Dermis blood vessel endothelial cell (primary cell): ENCODE measurements around the gene LAMC3. TPM values are rescaled to one million over a fixed set of nuclear protein-coding genes. Genes with fewer than 3 reads are reported as not detected.

ENCODE experiments used
- DNase-seq: peaks from one replicate; pipeline ENCODE4 v3.0.0; 2010
- total RNA-seq: library from RNA; depleted of rRNA; stranded (reverse); fragments of >200 nt; gene quantifications from 2 replicates; pipeline ENCODE4 v1.2.3, GENCODE V29; 2014

Gene LAMC3
- total RNA-seq, 1 donor from 2014 or later = 0.51 TPM

- DNase-seq = no peak
Measured at GRCh38 chr9:130979591-130980385, 29.2 kb upstream of the LAMC3 start.

GRCh38 chr9:130980526-130980925, 28.4 kb upstream of the LAMC3 start:
- no peak for DNase-seq

DNA sequence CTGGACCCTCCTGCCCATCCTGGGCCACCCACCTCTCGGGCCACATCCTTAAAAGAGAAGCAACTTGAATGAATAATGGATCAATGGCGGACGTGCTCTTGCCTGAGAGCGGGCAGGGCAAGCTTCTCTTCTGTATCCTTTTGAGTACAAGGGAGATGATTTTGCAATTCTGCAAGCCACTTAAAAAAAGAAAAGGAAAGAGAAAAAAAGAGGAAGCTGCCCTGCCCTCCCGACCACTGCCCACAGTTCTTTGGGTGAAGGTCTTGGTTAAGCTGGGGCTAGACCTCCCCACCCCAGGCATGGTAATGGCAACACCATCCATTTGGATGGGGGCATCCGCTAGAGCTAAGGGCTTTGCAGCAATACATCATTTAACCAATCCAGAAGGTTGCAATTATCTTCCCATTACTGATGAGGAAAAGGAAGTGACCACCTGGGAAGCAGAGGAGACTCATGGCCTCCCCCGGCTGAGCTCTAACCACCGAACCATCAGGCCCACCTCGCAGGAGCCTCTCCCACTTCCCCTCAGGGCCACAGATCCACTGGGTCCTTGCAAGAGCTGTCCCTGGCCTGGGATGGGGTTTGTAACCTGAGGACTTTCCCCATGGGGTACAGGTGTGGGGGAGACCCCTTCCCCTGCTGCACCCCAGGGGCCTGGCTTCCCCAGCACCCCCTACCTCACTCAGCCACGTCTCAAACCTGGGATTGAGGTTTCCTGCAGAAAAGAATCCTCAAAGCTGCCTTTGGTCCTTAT, 27.8 kb upstream of the LAMC3 start:
- DNase-seq = no peak

GRCh38 chr9:130981756-130982137, 27.2 kb upstream of the LAMC3 start:
- no peak for DNase-seq

DNA sequence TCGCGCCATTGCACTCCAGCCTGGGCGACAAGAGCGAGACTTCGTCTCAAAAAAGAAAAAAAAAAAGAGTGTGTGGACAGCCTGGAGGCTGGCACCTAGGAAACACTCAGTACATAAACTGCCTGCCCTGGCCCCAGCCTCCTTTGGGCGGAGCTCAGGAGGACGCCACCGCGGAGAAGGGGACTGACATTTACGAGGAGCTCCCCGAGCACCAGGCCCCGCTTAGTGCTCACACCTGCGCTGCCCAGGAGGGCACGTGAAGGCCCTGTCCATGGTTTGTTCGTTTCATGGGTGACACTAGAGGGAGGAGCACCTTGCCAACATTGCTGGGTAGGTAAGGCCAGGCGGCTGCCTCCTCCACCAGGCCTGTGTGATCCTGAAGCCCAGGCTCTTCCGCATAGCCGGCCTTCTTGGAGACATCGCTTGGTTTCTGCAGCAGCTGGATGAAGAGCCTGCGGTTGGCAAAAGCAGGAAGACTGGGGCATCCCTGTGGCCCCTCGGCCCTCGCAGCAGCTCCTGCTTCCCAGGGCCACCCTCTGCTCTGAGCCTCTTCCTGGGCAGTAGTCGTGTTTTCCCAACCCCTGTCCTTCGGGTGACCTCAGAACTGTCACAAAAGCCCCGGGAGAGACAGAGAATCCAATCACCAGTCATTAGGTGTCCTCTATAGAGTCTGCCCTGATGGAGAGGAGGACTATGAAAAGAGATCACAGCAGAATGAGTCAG, 26.2 kb upstream of the LAMC3 start:
- no peak for DNase-seq

DNA sequence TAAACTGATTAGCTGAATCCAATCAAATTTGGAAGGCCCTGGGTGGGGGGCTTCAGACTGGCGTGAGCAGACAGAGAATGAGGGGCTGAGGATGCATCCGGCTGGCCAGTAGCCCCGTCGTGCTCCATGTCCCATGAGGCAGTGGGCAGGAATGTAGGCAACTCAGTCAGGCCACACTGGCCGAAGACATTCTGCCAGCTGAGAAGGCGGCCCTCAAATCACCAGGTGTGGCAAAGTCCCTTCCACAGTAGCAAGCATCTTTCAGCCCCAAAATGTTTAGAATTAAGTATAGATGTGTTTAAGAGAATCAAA, 25.7 kb upstream of the LAMC3 start:
- DNase-seq = no peak

GRCh38 chr9:130983970-130984369, 25.0 kb upstream of the LAMC3 start:
- DNase-seq = no peak

DNA sequence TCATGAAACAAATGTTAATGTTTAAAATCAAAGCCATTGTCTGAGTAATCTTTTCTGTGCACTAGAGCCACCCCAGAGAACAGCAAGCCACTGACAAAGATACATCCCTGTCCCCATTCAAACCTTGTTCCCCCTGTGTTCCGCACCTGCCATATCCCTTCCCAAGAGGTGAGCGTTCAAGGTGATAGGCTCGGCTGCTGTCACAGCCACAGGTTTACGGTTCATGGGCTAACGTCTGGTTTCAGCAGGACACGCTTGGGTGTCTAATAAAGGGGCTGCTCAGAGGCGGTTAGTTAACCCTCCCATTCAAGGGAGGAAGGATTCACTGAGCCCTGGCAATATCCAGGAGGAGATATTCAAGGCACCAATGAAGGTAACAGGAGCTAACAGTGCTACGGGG, 24.5 kb upstream of the LAMC3 start:
- no peak for DNase-seq

DNA sequence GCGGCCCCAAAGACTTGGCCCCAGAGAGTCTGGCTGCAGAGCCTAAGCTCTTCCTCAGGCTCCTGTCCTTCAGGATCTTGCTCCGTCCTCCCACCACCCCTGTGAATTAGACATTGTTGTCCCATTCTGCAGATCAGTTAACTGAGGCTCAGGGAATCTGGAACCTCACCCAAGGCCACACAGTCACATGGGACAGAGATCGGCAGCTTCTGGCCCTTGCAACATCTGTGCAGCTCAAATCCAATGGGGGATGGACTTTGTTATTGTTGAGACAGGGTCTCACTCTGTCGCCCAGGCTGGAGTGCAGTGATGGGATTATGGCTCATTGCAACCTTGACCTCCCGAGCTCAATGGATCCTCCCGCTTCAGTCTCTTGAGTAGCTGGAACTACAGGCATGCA, 23.9 kb upstream of the LAMC3 start:
- no peak for DNase-seq

DNA sequence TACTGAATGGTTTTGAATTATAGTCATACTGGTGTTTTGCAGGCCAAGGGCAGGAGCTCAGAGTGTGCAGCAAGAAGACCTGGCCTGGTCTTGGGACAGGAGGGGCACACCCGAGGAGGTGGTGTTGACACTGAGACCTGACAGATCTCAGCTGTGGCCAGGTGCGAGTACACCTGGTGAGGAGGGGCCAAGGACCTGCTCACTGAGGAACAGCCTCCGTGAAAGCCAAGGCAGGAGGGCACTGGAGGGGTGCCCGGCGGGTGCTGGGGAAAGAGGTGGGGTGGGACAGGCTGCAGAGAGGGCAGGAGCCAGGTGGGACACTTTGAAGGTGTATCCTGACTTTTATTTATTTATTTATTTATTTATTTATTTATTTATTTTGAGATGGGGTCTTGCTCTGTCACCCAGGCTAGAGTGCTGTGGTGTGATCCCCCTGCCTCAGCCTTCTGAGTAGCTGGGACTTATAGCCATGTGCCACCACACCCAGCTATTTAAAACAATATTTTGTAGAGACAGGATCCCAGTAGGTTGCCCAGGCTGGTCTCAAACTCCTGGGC, 23.3 kb upstream of the LAMC3 start:
- no peak for DNase-seq

GRCh38 chr9:130986356-130986965, 22.5 kb upstream of the LAMC3 start:
- no peak for DNase-seq

DNA sequence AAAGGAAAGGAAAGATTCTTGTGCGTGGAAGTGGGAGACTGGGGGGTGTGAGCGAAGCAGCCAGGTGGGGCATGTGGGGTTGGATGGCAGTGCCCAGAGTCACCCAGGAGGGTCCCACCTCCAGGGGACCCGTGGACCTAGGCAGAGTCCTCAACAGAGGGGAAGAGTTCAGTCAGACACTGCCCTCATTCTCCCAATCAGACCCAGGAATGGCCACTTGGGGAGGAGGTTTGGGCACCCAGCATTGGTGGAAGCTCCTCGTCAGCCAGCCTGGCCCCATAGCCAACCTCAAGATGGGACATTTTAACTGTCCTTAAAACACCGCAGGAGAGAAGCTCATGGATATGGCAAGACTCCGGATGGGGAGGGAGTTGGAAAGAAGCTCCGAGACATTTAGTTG, 21.9 kb upstream of the LAMC3 start:
- no peak for DNase-seq

GRCh38 chr9:130987738-130988399, 21.1 kb upstream of the LAMC3 start:
- no peak for DNase-seq

DNA sequence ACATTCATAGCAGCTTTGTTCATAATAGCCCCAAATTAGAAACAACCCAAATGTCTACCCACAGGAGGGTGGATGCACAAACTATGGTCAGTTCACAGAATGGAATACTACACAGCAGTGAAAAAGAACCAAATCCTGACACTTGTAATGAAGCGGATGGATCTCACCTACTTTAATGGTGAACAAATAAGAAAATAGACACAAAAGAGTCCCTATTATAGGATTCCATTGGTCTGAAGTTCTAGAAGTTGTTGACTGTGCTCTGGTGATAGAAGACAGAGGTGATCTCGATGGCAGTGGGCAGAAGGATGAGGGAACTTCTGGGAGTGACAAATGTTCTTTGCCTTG, 20.6 kb upstream of the LAMC3 start:
- DNase-seq = no peak

DNA sequence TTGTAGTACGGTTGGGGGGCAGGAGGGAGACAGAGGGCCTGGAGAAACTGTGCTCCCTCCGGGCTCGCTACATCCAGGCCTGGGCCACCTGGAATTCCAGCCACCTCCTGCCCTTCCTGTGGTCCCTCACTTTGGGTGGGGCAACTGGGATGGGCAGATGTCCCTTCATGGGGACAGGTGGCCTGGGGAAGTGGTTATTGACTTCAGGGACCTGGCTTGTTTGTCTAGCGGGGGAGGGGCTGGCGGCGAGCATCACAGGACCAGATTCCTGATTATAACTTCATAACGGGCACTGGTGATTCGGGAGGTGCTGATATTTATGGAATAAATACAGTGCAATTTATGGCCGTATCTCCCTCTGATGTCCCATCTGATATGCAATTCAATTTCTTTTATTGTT, 20.1 kb upstream of the LAMC3 start:
- no peak for DNase-seq

GRCh38 chr9:130989391-130989790, 19.6 kb upstream of the LAMC3 start:
- no peak for DNase-seq

GRCh38 chr9:130989891-130990290, 19.1 kb upstream of the LAMC3 start:
- DNase-seq = no peak

GRCh38 chr9:130990306-130990977, 18.5 kb upstream of the LAMC3 start:
- DNase-seq = no peak

DNA sequence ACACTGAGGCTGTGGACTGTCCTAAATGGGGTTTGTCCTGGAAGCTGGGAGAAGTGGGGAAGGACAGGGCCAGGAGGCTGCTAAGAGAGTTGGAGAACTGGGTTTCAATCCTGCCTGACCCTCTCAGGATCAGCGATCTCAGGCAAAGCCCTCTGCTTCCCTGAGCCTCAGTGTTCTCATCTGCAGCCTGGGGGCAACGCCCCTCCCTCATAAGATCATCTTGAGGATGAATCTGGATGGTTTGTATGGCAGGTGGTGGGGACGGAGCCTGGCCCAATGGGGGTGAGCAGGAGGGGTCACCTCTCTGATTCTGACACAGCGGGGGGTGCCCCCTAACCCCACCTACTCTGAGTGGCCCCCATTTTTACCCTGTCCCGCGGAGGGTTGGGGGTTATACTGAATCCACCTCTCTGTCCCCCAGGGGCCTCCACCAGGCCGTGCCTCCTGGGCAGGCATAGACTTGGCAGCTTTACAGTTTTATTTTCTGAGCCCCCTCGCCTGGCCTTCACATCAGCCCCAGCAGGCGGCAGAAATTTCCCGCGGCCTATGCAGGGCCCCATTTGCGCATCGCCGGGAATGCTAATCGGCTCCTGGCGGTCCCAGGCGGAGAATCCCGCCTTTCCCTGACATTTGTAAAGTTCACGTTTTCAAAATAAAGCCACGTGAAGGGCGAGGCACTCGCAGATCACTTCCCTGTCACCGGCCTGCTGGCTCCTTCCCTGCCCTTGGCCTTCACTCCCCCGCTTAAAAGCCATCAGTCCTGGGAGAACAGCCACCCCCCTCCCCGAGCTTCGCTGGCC, 17.8 kb upstream of the LAMC3 start:
- no peak for DNase-seq

DNA sequence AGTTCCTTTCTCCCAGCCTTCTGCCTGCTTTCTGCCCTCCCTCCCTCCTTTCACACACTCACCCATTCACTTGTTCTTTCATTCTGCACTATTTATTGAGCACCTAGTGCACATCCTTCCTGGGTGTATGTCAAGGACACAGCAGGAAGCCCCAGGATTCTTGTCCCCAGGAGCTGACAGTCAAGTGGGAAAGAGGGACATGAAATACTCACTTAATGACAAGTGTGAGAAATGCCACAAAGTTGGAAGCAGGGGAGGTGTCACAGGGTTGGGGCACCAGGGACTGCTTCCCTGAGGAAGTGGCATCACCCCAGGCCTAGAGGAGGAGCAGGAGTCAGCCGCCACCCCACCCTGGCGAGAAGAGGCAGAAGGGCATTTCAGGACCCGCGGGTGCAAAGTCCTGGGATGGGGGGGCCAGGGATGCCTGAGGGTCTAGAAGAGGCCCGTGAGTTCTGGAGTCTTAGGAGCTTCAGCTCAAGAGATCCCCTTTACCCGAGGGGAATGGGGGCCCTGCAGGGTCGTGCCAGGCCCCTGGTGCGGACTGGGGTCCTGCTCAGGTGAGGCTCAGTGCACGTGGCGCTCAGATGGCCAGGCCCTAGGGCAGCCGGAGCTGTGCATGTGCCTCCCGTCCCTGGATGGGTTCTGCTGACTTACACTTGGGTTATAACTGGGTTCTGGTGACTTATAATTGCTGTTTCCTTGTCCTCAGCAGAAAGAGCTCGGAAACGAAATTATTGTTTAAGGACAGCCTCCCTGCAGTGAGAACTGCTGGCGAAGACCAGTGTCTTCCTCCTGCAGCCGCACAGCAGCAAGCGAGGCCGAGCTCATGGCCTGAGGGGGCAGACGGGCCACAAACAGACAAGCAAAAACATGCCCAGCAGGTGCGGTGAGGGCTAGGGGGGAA, 16.9 kb upstream of the LAMC3 start:
- DNase-seq = no peak
